ENCODE results near the gene ZFX. TPM values are rescaled to one million over a fixed set of nuclear protein-coding genes. Genes with fewer than 3 reads are reported as not detected.

ZFX gene
- total and polyA plus RNA-seq, 12 donors = 8.1 to 58.6 (median 35.2) TPM

DNA sequence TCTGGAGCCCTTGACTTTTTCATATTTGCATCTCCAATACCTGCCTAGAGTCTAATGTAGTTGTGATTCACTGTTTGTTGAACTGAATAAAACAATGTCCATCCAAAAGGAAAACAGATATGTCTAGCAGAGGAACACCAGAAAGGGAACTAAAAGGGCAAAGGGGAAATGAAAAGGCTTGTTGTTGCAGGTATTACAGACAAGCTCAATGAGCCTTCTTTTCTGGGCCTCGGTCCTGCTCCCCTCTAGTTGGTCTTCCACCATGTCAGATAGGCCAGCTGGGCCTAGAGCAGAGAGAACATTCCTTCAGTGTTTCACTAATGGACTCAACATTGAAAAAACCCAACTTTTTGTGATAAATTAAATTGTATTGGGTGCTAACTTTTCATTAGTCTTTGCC is 55.4 kb downstream of the ZFX start:
- TF ChIP-seq POLR2A (IDR thresholded peaks at IDR 0.05) = no peak
- TF ChIP-seq, protein P1, sequence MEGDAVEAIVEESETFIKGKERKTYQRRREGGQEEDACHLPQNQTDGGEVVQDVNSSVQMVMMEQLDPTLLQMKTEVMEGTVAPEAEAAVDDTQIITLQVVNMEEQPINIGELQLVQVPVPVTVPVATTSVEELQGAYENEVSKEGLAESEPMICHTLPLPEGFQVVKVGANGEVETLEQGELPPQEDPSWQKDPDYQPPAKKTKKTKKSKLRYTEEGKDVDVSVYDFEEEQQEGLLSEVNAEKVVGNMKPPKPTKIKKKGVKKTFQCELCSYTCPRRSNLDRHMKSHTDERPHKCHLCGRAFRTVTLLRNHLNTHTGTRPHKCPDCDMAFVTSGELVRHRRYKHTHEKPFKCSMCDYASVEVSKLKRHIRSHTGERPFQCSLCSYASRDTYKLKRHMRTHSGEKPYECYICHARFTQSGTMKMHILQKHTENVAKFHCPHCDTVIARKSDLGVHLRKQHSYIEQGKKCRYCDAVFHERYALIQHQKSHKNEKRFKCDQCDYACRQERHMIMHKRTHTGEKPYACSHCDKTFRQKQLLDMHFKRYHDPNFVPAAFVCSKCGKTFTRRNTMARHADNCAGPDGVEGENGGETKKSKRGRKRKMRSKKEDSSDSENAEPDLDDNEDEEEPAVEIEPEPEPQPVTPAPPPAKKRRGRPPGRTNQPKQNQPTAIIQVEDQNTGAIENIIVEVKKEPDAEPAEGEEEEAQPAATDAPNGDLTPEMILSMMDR (IDR thresholded peaks at IDR 0.05) = no peak
- H3K27ac ChIP-seq = no peak overlapping the region
- H3K27me3 ChIP-seq = no peaks in the 10 kb centered on the region
- H3K4me1 ChIP-seq (replicated peaks in 1 of 2) = peaks cover 16 to 34% of the 10 kb centered on the region in 2 donors
- H3K9me3 ChIP-seq (replicated peaks in 1 of 3) = no peaks in the 10 kb centered on the region
- intact Hi-C loops (cut with DNase I) = no loop called here
- no peak for DNase-seq
- H3K36me3 ChIP-seq (replicated peaks in 1 of 2) = peaks cover 0 to 26% of the 10 kb centered on the region in 2 donors
- H3K4me3 ChIP-seq = no peak overlapping the region
- WGBS, 4 donors = 70 to 85% (median 80%) methylated on average over 1 of the region's 1 CpG

DNA sequence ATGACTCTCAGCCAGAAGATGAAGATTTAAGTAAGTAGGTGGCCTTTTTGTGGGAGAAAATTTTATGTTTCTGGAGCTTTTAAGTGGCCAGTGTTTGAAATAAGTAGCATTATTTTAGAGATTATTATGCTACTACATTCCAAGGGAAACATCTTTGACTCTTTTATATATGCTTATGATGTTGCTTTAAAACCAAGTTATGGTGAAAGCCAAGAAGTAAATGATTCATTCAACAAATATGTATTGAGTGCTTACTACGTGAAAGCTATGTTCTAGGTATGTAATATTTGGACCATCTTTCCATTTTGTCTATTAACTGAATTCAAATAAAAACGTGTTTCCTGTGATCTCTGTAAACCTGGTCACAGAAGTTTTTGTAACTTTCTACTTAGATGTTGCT is 58.3 kb downstream of the ZFX start:
- H3K27me3 ChIP-seq = no peaks in the 10 kb centered on the region
- no peak overlapping the region for H3K27ac ChIP-seq
- no peak for TF ChIP-seq POLR2A (IDR thresholded peaks at IDR 0.05)
- TF ChIP-seq, protein P1 (IDR thresholded peaks at IDR 0.05) = no peak
- intact Hi-C loops (cut with DNase I) = no loop called here
- DNase-seq = no peak
- H3K4me1 ChIP-seq (replicated peaks in 1 of 2) = peaks cover 6 to 13% of the 10 kb centered on the region in 2 donors
- H3K4me3 ChIP-seq = no peak overlapping the region
- no peaks in the 10 kb centered on the region for H3K9me3 ChIP-seq (replicated peaks in 1 of 3)
- 55 to 72% (median 66%) methylated on average over 2 of the region's 2 CpGs for WGBS, 4 donors
- H3K36me3 ChIP-seq (replicated peaks in 1 of 2) = peaks cover 0 to 50% of the 10 kb centered on the region in 2 donors

DNA sequence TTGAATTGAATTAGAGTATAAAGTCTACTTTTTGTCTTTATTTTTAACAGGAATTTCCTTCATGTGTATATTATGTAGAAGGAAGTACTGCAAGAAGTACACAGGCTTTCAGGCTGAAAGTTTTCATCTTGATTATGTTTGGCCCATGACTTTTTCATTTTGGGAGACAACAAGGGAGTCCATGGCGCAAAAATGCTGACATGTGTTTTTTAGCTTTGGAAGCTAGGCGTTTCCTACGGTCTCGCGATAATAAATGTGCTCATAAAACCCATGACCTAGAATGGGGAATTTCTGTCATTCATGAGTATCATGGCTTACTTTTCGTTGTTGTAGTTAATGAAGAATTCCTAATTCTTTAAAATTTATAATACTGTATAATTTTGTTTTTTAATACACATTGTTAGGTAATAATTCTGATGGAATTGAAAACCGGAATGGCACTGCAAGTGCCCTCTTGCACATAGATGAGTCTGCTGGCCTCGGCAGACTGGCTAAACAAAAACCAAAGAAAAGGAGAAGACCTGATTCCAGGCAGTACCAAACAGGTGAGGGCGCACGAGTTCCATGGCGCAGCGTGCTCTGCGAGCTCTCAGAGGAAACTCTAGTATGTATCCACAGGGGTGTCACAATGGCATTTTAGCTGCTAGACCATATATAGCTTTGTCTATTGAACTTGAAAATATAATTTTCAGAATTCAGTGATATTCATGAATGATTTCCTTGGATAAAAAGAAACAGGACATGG is 59.1 kb downstream of the ZFX start:
- Histone ChIP-seq H3K36me3 (replicated peaks in 1 of 2) (peaks cover 0 to 50% of the 10 kb centered on the region in 2 donors), H3K27ac (no peak overlapping the region), H3K4me3 (no peak overlapping the region), H3K9me3 (replicated peaks in 1 of 3) (no peaks in the 10 kb centered on the region), H3K27me3 (no peaks in the 10 kb centered on the region), H3K4me1 (replicated peaks in 1 of 2) (peaks cover 6 to 13% of the 10 kb centered on the region in 2 donors)
- intact Hi-C loops (cut with DNase I) = no loop called here
- TF ChIP-seq, protein P1 (IDR thresholded peaks at IDR 0.05) = no peak
- no peak for TF ChIP-seq POLR2A (IDR thresholded peaks at IDR 0.05)
- no peak for DNase-seq
- 94 to 97% (median 95%) methylated on average over 13 of the region's 13 CpGs for WGBS, 4 donors

DNA sequence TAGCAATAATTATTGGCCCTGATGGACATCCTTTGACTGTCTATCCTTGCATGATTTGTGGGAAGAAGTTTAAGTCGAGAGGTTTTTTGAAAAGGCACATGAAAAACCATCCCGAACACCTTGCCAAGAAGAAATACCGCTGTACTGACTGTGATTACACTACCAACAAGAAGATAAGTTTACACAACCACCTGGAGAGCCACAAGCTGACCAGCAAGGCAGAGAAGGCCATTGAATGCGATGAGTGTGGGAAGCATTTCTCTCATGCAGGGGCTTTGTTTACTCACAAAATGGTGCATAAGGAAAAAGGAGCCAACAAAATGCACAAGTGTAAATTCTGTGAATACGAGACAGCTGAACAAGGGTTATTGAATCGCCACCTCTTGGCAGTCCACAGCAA is 60.7 kb downstream of the ZFX start:
- Histone ChIP-seq H3K9me3 (replicated peaks in 1 of 3) (no peaks in the 10 kb centered on the region), H3K4me3 (no peak overlapping the region), H3K27me3 (no peaks in the 10 kb centered on the region), H3K27ac (no peak overlapping the region), H3K36me3 (replicated peaks in 1 of 2) (peaks cover 0 to 50% of the 10 kb centered on the region in 2 donors), H3K4me1 (replicated peaks in 1 of 2) (no peaks in the 10 kb centered on the region)
- 93 to 98% (median 95%) methylated on average over 6 of the region's 6 CpGs for WGBS, 4 donors
- DNase-seq = no peak
- TF ChIP-seq POLR2A (IDR thresholded peaks at IDR 0.05) = no peak
- TF ChIP-seq, protein P1 (IDR thresholded peaks at IDR 0.05) = no peak
- intact Hi-C loops (cut with DNase I) = no loop called here

Data from adrenal gland (tissue), 12 donors.